Brain pericyte (primary cell): Measurements from ENCODE around the gene TRIM32.

ENCODE experiments used
- DNase-seq: peaks from one replicate; pipeline ENCODE4 v3.0.0-alpha.2; 2012; ENCODE audit warnings: low read depth, low spot score

The TRIM32 gene

GRCh38 chr9:116687074-116687753 lies at the start of gene TRIM32:
TSS of gene TRIM32 (plus strand) at chr9:116687305. CDS start at chr9:116697743, 10,438 bp downstream.
- peak; percentile 41 for DNase-seq

- DNase-seq = no peak
Observed at GRCh38 chr9:116639251-116639741, 47.8 kb upstream of the TRIM32 start.

GRCh38 chr9:116641292-116642059 lies 45.6 kb upstream of the TRIM32 start:
- no peak for DNase-seq

- DNase-seq = no peak
Observed at GRCh38 chr9:116643691-116644090, 43.4 kb upstream of the TRIM32 start.

- DNase-seq = no peak
Observed at GRCh38 chr9:116644091-116644688, 42.9 kb upstream of the TRIM32 start.

- no peak for DNase-seq
Observed at GRCh38 chr9:116646661-116647514, 40.2 kb upstream of the TRIM32 start.

- no peak for DNase-seq
Observed at GRCh38 chr9:116647515-116647809, 39.6 kb upstream of the TRIM32 start.

GRCh38 chr9:116653348-116654058 lies 33.6 kb upstream of the TRIM32 start:
- no peak for DNase-seq

GRCh38 chr9:116654059-116654355 lies 33.1 kb upstream of the TRIM32 start:
- DNase-seq = no peak

GRCh38 chr9:116656501-116656971 lies 30.6 kb upstream of the TRIM32 start:
- DNase-seq = no peak

- DNase-seq = no peak
Observed at GRCh38 chr9:116656977-116657376, 30.1 kb upstream of the TRIM32 start.

GRCh38 chr9:116658265-116658664 lies 28.8 kb upstream of the TRIM32 start:
- DNase-seq = no peak

GRCh38 chr9:116661037-116661954 lies 25.8 kb upstream of the TRIM32 start:
- DNase-seq = peak; percentile 10

GRCh38 chr9:116662646-116663310 lies 24.3 kb upstream of the TRIM32 start:
- DNase-seq = no peak

- no peak for DNase-seq
Observed at GRCh38 chr9:116663581-116663980, 23.5 kb upstream of the TRIM32 start.

GRCh38 chr9:116668970-116669695 lies 18.0 kb upstream of the TRIM32 start:
- DNase-seq = no peak

GRCh38 chr9:116671605-116672004 lies 15.5 kb upstream of the TRIM32 start:
- no peak for DNase-seq

GRCh38 chr9:116673375-116673774 lies 13.7 kb upstream of the TRIM32 start:
- DNase-seq = no peak
